ENCODE data around the gene HERPUD1. TPM values are rescaled to one million over a fixed set of nuclear protein-coding genes. Genes with fewer than 3 reads are reported as not detected.

The HERPUD1 gene
- total RNA-seq, 1 experiment from 2014 or later, result 99.4 TPM

DNA sequence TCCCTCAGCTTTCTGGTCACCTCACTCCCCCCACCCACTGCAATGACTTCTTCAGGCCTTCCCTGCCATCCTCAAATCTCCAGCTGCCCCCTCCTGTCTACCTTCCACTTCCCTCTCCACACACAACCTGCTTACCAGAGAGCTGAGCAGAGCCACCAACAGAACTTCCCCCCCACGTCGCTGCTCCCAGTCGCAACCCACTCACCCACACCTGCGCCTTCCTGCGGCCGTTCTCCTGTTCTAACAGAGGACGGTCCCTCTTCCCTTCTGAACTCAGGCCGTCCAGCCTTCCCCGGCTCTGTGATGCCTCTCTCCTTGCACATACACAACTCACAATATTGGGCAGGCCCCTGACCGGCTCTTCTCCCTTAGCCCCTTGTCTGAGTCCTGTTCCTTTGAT is 43.8 kb downstream of the HERPUD1 start:
- TF ChIP-seq, protein P1, sequence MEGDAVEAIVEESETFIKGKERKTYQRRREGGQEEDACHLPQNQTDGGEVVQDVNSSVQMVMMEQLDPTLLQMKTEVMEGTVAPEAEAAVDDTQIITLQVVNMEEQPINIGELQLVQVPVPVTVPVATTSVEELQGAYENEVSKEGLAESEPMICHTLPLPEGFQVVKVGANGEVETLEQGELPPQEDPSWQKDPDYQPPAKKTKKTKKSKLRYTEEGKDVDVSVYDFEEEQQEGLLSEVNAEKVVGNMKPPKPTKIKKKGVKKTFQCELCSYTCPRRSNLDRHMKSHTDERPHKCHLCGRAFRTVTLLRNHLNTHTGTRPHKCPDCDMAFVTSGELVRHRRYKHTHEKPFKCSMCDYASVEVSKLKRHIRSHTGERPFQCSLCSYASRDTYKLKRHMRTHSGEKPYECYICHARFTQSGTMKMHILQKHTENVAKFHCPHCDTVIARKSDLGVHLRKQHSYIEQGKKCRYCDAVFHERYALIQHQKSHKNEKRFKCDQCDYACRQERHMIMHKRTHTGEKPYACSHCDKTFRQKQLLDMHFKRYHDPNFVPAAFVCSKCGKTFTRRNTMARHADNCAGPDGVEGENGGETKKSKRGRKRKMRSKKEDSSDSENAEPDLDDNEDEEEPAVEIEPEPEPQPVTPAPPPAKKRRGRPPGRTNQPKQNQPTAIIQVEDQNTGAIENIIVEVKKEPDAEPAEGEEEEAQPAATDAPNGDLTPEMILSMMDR (conservative IDR thresholded peaks at IDR 0.05; ENCODE audit: low read depth, low read length), result no peak
- TF ChIP-seq EZH2 (IDR thresholded peaks at IDR 0.05; ENCODE audit: borderline replicate concordance, low read depth, low read length, poor library complexity, severe bottlenecking), result no peak
- H3K27ac ChIP-seq (ENCODE audit: low read depth, low read length, poor library complexity, severe bottlenecking), result no peak overlapping the region
- H3K4me1 ChIP-seq (ENCODE audit: insufficient read depth, low read length, poor library complexity, severe bottlenecking), result no peaks in the 10 kb centered on the region
- no peaks in the 10 kb centered on the region for H3K9me3 ChIP-seq (ENCODE audit: low read depth, low read length, poor library complexity, severe bottlenecking)
- H3K27me3 ChIP-seq (replicated peaks; ENCODE audit: insufficient read depth, low read depth, low read length, poor library complexity), result no peaks in the 10 kb centered on the region
- H3K36me3 ChIP-seq (ENCODE audit: insufficient read depth, low read length, poor library complexity, severe bottlenecking), result no peaks in the 10 kb centered on the region
- DNase-seq (ENCODE audit: low spot score), result no peak
- H3K4me3 ChIP-seq (ENCODE audit: low read depth, low read length, poor library complexity, severe bottlenecking), result no peak overlapping the region
- CTCF ChIA-PET, result no interaction called here
- POLR2A ChIA-PET (ENCODE audit: low non-redundant PET), result interaction anchor here (0.7 kb wide), 1 partner anchor 29 kb away, joined by 3 read pairs; no protein-coding TSS in a partner anchor
- intact Hi-C loops (cut with micrococcal nuclease; ENCODE audit: unreplicated experiment), result no loop called here
- no TSS peak for BruUV-seq (replicated peaks)

DNA sequence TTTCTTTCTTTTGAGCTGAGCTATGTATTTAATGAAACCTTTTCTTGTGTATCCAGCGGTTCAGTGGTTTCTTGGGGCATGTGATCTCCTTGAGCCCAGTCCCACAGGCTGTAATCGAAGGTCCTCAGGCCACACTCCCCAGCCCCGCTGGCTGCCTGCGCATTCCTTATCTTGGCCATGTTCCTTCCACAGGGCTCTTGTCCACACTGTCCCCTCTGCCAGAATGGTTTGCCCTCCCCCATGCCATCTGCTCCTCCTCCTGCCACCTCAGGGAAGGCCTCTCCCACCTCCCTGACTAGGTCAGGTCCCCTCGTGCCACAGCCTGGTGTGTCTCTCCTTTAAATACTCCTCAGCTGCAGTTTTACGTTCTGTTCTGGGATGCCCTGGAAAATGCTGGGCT is 45.3 kb downstream of the HERPUD1 start:
- TF ChIP-seq, protein P1 (conservative IDR thresholded peaks at IDR 0.05; ENCODE audit: low read depth, low read length), result no peak
- BruUV-seq (replicated peaks), result no TSS peak
- POLR2A ChIA-PET (ENCODE audit: low non-redundant PET), result no interaction called here
- H3K27ac ChIP-seq (ENCODE audit: low read depth, low read length, poor library complexity, severe bottlenecking), result no peak overlapping the region
- H3K4me1 ChIP-seq (ENCODE audit: insufficient read depth, low read length, poor library complexity, severe bottlenecking), result peaks cover 4% of the 10 kb centered on the region
- H3K27me3 ChIP-seq (replicated peaks; ENCODE audit: insufficient read depth, low read depth, low read length, poor library complexity), result no peaks in the 10 kb centered on the region
- H3K36me3 ChIP-seq (ENCODE audit: insufficient read depth, low read length, poor library complexity, severe bottlenecking), result no peaks in the 10 kb centered on the region
- DNase-seq (ENCODE audit: low spot score), result no peak
- H3K9me3 ChIP-seq (ENCODE audit: low read depth, low read length, poor library complexity, severe bottlenecking), result no peaks in the 10 kb centered on the region
- CTCF ChIA-PET, result no interaction called here
- no peak overlapping the region for H3K4me3 ChIP-seq (ENCODE audit: low read depth, low read length, poor library complexity, severe bottlenecking)
- intact Hi-C loops (cut with micrococcal nuclease; ENCODE audit: unreplicated experiment), result no loop called here

DNA sequence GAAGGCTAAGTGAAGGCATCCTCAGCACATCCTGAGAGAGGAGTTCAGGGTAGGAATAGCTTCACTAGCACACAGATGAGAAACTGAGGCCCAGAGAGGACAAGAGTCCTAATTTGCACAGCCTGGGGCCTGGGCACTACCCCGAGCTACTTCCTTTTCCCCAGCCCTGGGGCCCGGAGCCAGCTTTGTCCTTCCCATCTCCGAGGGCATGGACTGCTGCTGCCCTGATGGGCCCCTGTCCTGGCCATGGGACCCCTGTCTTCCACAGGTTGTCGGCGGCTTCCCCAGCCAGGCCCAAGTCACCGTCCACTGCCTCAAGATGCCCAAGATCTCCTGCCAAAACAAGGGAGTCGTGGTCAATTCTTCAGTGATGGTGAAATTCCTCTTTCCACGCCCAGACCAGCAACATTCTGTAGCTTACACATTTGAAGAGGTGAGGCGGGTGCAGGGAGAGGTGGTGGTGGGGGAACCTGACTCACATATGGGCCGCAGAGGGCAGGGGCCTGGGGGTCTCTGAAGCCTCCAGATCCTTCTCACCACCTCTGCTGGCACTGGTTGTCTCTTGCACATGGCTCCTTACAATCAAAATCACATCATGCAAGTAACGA is 46.0 kb downstream of the HERPUD1 start:
- no peak for TF ChIP-seq EZH2 (IDR thresholded peaks at IDR 0.05; ENCODE audit: borderline replicate concordance, low read depth, low read length, poor library complexity, severe bottlenecking)
- TF ChIP-seq, protein P1 (conservative IDR thresholded peaks at IDR 0.05; ENCODE audit: low read depth, low read length), result no peak
- no TSS peak for BruUV-seq (replicated peaks)
- intact Hi-C loops (cut with micrococcal nuclease; ENCODE audit: unreplicated experiment), result no loop called here
- DNase-seq (ENCODE audit: low spot score), result no peak
- H3K27me3 ChIP-seq (replicated peaks; ENCODE audit: insufficient read depth, low read depth, low read length, poor library complexity), result no peaks in the 10 kb centered on the region
- H3K4me1 ChIP-seq (ENCODE audit: insufficient read depth, low read length, poor library complexity, severe bottlenecking), result peaks cover 4% of the 10 kb centered on the region
- no peaks in the 10 kb centered on the region for H3K36me3 ChIP-seq (ENCODE audit: insufficient read depth, low read length, poor library complexity, severe bottlenecking)
- no peak overlapping the region for H3K4me3 ChIP-seq (ENCODE audit: low read depth, low read length, poor library complexity, severe bottlenecking)
- H3K9me3 ChIP-seq (ENCODE audit: low read depth, low read length, poor library complexity, severe bottlenecking), result no peaks in the 10 kb centered on the region
- no peak overlapping the region for H3K27ac ChIP-seq (ENCODE audit: low read depth, low read length, poor library complexity, severe bottlenecking)
- ChIA-PET POLR2A (ENCODE audit: low non-redundant PET) (no interaction called here), CTCF (no interaction called here)
